Measurements from ENCODE around the gene AKIP1.

GRCh38 chr11:8863838-8864237 is 47.2 kb upstream of the AKIP1 start:
- TF ChIP-seq CTCF (conservative IDR thresholded peaks at IDR 0.05) (no peak), ZFX (IDR thresholded peaks at IDR 0.05) (no peak)

All from C4-2B (cell line).